Left lobe of liver (tissue), 2 donors: ENCODE results near the gene RAB27A. TPM values are rescaled to one million over a fixed set of nuclear protein-coding genes. Genes with fewer than 3 reads are reported as not detected.
"Not testable (repeated sequence)": the region's sequence is repeated elsewhere in the genome, so short reads cannot be mapped to it uniquely, and the experiment has no call there.

Experiments used
- ATAC-seq: fragments of 200-7000 bp; cut with Tn5 transposase; one replicate; pipeline ENCODE4 v1.9.1; 2020; ENCODE audit warnings: mild to moderate bottlenecking, moderate library complexity
- DNase-seq: peaks from one replicate; pipeline ENCODE4 v3.0.0-alpha.2; 2020; ENCODE audit warnings: low spot score
- total RNA-seq: library from RNA; stranded (reverse); gene quantifications from one replicate; pipeline ENCODE4 v1.2.1, GENCODE V29; 2021
- donor health status: DM: no; HTN: no; CAD: no; lungs with moderate emphysema.
- donor health status: DM: no; HTN: yes; CAD: no.

RAB27A gene
- 16.7 TPM for total RNA-seq

DNA sequence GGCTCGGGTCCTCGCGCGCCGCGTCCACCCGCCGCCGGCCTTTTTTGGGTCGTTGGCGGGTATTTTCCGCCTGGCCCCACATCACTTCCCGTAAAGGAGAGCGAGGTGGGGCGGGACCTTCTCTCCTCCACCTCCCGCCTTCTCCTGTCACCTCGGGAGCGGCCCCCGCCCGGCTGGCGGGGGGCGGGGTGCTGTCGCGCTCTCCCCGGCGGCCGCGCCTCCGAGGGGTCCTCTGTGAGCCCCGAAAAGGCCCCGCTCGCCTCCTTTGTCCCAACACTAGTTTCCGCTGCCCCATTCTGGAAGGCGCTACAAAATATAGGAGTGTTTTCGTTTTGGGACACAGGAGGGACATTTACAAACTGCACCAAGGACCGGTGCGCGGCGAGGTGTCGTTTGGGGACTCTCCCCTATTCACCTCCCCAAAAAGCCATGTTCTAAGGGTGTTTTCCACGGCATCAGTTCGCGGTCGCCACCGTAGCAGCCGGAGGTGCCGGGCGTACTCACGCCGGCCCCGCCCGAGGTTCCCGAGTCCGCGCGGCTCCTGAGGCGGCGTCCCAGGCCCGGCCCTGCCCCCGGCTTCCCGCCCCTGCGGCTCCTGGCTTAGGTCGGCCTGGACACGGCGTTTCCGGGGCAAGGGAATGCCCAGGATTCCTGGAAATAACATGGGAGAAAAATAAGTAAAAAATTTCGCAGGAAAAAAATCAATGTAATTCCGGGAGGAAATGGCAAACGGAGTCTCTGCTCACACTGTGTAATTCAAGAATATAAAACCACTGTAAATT lies at the start of gene RAB27A:
RAB27A (minus strand) TSS at position 68 of the 782 bp plus-strand sequence. CDS start 54,879 bp downstream, outside the sequence.
- DNase-seq (peak; percentile 86), ATAC-seq (peak; percentile 89)

DNA sequence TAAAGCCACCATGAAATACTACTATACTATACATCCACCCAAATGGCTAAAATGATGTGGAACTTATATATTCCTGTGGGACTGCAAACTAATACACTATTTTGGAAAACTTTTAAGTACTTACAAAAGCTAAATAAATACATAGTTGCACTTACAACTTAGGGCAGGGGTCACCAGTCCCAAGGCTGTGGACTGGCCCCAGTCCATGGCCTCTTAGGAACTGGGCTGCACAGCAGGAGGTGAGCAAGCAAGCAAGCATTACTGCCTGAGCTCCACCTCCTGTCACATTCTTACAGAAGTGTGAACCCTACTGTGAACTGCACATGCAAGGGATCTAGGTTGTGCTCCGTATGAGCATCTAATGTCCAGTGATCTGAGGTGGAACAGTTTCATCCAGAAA lies 47.5 kb upstream of the RAB27A start:
- DNase-seq (no peak), ATAC-seq (peak; percentile 62)

DNA sequence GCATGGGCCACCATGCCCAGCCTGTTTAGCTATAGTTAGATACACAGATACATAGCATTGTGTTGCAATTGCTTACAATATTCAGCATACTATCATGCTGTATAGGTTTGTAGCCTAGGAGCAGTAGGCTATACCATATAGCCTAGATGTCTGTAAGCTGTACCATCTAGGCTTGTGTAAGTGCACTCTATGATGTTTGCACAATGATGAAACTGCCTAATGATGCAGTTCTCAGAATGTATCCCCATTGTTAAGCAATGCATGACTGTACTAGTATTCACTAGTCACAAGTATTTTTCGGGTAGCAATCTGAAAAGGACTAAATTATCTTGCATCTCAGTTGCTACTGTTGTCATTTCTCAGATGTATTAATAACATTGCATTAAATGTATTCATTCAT lies 45.4 kb upstream of the RAB27A start:
- DNase-seq (no peak), ATAC-seq (no peak)

DNA sequence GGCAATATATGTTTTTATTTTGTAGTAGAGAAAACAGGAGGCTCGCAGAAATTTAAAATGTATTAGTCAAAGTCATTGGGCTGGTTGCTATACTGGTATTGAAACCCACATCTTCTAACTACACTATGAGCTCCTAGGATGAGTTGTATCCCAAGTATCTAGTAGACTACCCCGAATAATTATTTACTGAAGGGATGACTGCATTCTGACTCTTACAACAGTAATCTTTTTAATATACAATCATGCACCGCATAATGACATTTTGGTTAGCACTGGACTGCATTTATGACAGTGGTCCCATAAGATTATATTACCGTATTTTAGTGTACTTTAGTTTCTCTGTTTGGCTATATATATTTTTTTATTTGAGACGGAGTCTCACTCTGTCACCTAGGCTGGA lies 44.8 kb upstream of the RAB27A start:
- ATAC-seq = no peak
- no peak for DNase-seq

DNA sequence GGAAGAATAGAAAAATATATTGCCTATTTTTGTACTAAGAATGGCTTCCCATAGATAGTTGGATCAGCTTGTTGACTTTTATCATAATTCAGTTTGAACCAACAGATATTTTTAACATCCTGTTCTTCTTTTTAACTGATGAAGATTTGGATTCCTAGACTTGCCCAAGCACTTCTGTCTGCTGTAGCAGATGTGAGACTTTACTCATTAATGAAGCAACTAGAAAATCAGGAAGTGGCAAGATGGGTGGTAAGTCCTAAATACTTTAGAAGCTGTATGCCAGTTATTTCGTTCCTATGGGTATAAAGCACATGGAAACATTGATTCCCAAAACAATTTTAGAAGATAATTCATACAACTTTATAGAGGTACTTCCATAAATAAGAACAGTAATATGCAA lies 37.8 kb upstream of the RAB27A start:
- DNase-seq = no peak
- no peak for ATAC-seq

DNA sequence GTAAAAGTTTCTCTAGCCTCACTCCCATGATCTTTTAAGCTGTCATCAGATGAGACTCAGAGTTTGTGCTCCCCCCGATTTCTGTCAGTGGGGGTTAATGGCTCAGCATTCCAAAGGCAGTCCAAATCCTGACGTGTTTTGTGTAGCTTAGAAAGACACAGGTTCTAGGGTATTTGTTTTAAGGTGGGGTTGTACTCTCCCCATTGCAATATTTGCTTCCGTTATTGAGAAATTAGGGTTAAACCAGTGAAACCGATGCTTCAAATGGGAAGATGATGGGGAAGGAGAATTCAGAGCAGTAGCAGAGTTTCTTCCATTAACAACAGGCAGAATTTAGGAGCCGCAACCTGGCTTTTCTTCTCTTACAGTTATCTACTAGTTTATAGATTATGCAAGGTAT lies 32.9 kb upstream of the RAB27A start:
- DNase-seq = no peak
- no peak for ATAC-seq

DNA sequence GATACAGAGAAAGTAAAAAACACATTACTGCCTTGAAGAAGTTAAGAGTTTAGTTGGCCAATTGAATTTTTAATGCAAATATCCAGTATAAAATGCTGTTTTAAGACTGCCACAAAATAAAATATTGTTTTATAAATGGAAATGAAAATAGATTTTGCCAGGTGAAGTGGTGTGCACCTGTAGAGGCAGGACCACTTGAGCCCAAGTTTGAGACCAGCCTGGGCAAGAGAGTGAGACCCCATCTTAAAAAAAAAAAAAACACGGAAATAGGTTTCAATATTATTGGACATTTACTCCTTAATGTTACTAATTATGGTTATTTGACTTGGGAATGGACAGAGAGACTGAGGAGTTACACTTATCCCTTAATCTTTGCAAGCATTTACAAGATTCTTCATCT lies 31.4 kb upstream of the RAB27A start:
- no peak for DNase-seq
- no peak for ATAC-seq

DNA sequence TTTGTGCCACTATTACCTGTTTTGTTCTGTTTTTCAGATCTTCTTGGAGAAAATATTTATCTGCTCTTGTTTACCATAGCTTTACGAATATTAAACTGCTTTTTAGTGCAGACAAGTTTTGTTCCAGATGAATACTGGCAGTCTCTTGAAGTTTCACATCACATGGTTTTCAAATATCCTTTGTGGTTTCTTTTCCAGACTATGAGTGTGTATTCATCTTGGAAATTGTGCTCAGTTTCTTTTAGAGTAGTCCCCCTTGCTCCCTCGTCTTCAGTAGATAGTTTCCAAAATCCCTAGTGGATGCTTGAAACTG lies 30.6 kb upstream of the RAB27A start:
- no peak for ATAC-seq

DNA sequence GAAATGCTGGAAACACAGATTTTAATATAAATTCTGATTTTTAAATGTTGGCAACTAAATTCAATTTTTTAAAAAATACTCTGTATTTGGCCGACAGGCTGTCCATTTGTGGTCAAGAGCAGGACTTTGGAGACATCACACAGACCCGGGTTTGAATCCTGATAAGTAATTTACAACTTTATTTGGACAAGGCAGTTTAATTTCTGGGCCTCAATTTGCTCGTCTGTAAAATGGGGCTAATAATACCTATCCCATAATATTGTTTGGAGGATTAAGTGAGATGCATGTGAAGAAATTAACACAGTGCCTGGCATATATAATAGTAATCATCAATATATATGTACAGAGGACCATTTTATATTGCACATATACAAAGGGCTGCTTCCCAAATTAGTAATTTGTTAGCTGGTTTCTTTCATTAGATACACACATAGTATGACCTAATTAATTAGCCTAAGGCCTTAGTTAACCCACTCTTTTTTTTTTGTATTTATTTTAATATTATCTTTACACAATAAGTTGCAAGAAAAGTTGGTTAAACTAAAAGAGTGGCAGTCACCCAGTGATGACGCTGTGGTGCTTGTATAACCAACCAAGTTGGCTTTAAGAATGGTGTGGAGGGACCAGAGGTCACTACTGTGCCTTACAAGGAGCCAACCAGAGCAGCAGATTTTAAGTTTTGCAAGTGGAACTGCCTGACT lies 30.1 kb upstream of the RAB27A start:
- DNase-seq (no peak), ATAC-seq (peak; percentile 25)

More for the DNA sequence above, 30.6 kb upstream of the RAB27A start:
- DNase-seq = no peak

DNA sequence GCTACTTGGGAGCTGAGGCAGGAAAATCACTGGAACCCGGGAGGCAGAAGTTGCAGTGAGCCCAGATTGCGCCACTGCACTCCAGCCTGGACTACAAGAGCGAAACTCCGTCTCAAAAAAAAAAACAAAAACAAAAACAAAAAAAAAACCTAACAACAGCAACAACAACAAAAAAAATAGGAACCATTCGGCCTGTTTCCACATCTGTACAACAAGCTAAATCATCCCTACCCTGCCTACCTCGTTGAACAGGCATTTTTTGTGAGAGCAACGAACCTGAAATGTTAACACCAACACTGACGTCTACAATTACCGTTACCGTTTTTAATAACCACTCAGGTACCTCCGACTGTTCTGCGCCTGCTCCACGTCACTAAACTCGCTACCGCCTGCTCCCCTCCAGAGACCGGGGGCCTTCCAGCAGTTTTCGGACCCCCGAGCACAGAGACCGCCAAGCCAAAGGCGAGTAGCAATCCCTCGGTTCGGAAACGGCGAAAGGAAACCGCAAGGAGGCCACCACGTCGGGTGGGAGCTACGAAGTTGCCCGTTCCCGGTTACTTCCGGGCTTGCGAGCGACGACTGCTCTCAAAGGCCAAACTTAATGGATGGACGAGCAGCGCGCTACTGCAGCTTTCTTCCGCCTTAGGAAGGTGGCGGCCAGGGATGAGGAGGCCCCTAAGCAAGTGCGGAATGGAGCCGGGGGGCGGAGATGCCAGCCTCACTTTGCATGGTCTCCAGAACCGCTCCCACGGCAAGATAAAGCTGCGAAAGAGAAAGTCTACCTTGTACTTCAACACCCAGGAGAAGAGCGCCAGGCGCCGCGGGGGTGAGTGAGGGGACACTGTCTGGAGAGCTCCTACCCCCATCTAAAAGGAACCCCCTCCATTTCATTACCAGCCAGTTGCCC lies 29.2 kb upstream of the RAB27A start, which contains the start of the genes PIGB and PIGBOS1:
PIGB (plus strand) TSS at position 635 of the 907 bp plus-strand sequence; CDS start at position 664, 29 bp downstream.
PIGBOS1 (minus strand) TSS at position 536 of the 907 bp plus-strand sequence. CDS start 1,331 bp downstream, outside the sequence.
- peak; percentile 97 for ATAC-seq
- DNase-seq = peak; percentile 88

DNA sequence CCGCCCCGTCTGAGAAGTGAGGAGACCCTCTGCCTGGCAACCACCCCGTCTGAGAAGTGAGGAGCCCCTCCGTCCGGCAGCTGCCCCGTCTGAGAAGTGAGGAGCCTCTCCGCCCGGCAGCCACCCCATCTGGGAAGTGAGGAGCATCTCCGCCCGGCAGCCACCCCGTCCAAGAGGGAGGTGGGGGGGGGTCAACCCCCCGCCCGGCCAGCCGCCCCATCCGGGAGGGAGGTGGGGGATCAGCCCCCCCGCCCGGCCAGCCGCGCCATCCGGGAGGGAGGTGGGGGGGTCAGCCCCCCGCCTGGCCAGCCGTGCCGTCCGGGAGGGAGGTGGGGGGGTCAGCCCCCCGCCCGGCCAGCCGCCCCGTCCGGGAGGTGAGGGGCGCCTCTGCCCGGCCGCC lies 13.2 kb upstream of the RAB27A start:
- ATAC-seq, DNase-seq: not testable (repeated sequence)

DNA sequence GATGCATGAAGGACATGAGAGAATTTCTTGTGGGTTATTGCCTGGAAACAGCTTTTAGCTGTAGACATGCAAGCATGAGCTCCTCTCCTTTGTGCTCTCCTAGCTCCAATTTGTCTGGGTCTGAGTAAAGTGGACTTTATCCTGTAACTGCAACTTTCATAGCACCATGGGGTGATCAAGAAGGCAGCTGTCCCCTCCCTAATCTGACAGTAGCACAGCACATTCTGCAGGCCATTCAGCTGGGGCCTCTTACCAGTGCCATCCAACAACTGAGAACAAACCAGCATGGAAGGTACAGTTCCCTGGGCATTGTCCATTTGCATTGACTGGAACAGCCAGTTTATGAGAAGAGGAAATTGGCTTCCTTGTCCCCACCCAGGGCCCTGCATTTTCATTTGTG lies 7.7 kb upstream of the RAB27A start:
- ATAC-seq (no peak), DNase-seq (no peak)

DNA sequence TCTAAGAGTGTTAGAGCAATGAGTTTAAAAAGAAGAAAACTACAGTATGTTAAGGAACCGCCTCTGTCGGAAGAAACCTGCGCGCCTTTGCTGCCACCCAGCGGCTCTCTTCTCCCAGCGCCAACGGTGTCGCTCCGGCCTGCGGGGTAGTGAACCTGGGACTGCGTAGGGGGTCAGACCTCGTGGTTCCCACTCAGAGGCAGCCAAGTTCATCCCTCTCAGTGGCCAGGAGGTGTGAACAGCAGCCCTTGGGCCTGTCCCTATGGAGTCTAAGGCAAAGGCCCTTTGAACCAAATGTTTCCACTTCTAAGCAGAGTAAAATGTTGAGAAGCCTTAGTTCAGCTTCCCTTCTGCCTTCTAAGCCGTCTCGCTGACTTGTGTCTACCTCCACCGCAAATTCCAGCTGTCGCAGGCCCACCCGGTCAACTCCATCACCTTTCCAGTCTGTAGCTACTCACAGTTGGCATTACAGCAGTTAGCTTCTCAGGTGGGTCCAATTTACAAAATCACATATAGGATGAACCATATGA lies 980 bp upstream of the RAB27A start:
- peak; percentile 81 for ATAC-seq
- peak; percentile 83 for DNase-seq

DNA sequence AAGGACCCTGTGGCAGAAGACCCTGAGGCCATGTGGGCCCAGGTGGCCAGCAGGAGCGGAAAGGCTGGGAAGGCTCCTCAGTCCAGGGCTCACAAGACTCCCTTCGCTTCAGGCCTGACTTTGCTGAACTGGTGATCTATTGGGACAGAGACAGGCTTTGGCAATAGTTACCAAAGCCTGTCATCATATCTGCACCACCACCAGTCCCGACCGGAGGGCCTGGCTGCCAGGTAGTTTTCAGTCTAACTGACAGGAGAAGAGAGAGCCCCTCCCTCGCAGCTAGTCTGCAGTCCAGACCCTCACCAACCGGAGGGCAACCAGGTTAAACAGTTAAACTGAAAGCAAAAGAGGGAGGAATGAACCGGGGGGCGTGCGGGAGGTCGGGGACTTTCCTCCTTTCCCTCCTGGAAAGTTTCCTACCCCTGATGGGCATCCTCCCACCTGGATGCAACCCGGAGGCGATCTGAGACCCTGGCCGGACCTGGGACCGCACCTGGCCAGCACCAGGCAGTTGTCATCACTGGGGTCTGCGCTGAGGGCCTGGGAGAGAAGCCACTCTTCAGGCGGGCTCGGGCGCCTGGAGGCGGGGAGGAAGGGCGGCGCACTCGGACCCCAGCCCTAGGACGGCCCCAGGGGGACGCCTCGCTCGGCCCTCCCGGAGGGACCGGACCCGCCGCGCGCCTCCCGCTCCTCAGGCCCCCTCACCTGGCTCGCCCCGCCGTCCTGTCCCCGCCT lies 435 bp downstream of the RAB27A start:
- ATAC-seq (peak; percentile 64), DNase-seq (peak; percentile 65)

DNA sequence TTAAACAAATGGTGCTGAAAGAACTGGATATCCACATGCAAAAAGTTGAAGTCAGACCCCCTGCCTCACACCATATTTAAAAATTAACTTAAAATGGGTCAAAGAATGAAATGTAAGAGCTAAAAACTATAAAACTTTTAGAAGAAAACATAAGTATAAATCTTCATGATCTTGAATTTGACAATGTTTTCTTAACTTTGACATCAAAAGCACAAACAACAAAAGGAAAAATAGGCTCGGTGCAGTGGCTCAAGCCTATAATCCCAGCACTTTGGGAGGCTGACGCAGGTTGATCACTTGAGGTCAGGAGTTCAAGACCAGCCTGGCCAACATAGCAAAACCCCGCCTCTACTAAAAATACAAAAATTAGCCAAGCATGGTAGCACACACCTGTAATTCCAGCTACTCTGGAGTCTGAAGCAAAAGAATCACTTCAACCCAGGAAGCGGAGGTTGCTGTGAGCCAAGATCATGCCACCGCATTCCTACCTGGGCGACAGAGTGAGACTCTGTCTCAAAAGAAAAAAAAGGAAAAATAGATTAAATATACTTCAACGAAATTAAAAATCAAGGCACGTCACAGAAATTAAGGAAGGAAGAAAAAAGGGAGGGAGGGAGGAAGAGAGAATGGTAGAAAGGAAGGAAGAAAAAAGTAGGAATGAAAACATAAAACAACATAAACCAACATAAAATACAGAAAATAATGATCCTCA lies 1.5 kb downstream of the RAB27A start:
- DNase-seq = no peak
- no peak for ATAC-seq

DNA sequence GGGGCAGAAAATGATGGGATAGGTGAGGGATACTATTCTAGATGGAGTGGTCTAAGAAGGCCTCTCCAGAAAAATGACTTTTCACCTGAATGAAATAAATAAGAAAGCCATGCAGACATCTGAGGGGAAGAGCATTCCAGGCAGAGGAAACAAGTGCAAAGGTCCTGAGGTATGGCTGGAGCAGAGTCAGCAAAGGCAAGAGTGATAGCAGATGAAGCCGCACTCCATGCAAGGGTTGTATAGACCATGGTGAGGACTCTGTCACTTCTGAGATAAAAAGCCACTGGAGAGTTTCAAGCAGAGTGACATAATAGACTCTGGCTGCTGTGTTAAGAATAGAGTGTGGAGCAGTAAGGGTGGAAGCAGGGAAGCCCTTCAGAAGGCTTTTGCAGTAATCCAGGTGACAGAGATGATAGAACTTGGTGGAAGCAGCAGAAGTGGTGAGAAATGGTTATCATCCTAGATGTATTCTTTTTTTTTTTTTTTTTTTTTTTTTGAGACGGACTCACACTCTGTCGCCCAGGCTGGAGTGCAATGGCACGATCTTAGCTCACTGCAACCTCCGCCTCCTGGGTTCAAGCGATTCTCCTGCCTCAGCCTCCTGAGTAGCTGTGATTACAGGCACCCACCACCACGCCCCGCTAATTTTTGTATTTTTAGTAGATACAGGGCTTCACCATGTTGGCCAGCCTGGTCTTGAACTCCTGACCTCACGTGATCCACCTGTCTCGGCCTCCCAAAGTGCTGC lies 3.0 kb downstream of the RAB27A start:
- DNase-seq, ATAC-seq: not testable (repeated sequence)

DNA sequence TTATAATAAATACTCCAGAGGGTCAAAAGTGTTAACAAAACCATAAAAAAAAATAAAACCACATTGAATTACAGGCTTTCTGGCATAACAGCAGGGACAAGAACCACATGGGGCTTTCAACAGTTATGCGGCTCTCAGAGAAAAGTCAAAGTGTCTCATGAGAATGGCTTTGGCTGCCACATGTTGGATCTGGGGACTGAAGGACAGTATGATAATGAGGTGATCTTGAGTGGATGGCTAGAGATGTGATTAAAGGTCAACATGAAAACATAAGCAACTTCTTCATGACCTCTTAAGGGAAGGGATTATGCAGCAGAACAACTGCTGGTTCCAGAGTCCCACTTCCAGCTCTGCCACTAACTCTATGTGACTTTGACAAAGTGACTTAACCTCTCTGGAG lies 5.2 kb downstream of the RAB27A start:
- ATAC-seq (no peak), DNase-seq (no peak)

DNA sequence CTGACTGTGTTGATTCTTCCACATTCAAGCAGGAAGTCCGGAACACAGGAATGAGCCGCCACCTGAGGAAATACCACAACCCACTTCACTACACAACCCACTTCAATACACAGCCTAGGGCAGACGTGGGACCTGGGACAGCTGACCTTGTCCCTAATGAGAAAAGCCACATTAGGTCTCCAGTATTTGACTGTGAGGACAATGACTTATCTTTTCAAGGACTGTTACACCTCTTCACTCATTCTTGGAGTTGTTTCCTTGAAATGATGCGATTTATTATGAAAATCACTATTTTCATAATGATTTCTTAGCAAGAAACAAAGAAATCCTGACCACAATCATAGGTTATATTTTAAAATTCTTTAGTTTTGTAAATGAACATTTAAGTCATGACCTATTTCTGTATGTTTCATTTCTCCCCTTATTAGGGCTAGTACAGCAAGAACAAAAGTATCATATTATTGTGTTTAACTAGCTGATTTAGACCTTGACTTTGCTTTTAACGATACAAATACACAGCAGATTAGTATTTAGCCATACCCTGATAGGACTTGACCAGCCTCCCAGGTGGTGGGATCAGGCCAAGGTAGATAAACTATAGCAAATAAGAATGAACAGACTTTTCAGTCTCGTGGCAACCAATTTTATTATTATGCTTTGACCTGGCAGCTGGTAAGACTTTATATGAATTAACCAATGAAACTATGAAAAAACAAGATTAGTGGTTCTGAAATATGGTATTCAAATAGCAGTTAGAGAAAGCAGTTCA lies 6.0 kb downstream of the RAB27A start:
- ATAC-seq (no peak), DNase-seq (no peak)
